DMS79 treated with DMSO at 0.1 percent for 48 hours (cell line): Measurements from ENCODE around the gene LRRC55.

ENCODE experiments used
- DNase-seq: peaks from one replicate; lab custom pipeline; 2025; lab: John Stamatoyannopoulos, UW

The LRRC55 gene

GRCh38 chr11:57181678-57182305 lies at the start of gene LRRC55:
Gene LRRC55, plus strand, starts transcription at chr11:57181953. Its CDS starts 70 bp downstream, at chr11:57182023.
- DNase-seq, result no peak

GRCh38 chr11:57133366-57134038 lies 48.3 kb upstream of the LRRC55 start:
- no peak for DNase-seq

- DNase-seq, result no peak
These were observed 47.5 kb upstream of the LRRC55 start for GRCh38 chr11:57134284-57134683.

GRCh38 chr11:57135020-57135751 lies 46.6 kb upstream of the LRRC55 start:
- DNase-seq, result no peak

GRCh38 chr11:57140568-57140967 lies 41.2 kb upstream of the LRRC55 start:
- DNase-seq, result no peak

GRCh38 chr11:57143459-57143858 lies 38.3 kb upstream of the LRRC55 start:
- DNase-seq, result no peak

- no peak for DNase-seq
These were observed 37.7 kb upstream of the LRRC55 start for GRCh38 chr11:57144075-57144474.

GRCh38 chr11:57144531-57145320 lies 37.0 kb upstream of the LRRC55 start:
- DNase-seq, result no peak

GRCh38 chr11:57146301-57146700 lies 35.5 kb upstream of the LRRC55 start:
- no peak for DNase-seq

GRCh38 chr11:57148621-57149020 lies 33.1 kb upstream of the LRRC55 start:
- no peak for DNase-seq

GRCh38 chr11:57150454-57150917 lies 31.3 kb upstream of the LRRC55 start:
- DNase-seq, result no peak

GRCh38 chr11:57152134-57152533 lies 29.6 kb upstream of the LRRC55 start:
- no peak for DNase-seq

GRCh38 chr11:57153448-57153847 lies 28.3 kb upstream of the LRRC55 start:
- DNase-seq, result no peak

- DNase-seq, result no peak
These were observed 27.0 kb upstream of the LRRC55 start for GRCh38 chr11:57154739-57155138.

GRCh38 chr11:57155400-57155799 lies 26.4 kb upstream of the LRRC55 start:
- DNase-seq, result no peak

- no peak for DNase-seq
These were observed 25.7 kb upstream of the LRRC55 start for GRCh38 chr11:57155838-57156607.

- no peak for DNase-seq
These were observed 24.8 kb upstream of the LRRC55 start for GRCh38 chr11:57156928-57157327.

- no peak for DNase-seq
These were observed 24.1 kb upstream of the LRRC55 start for GRCh38 chr11:57157624-57158023.

- DNase-seq, result no peak
These were observed 23.6 kb upstream of the LRRC55 start for GRCh38 chr11:57158180-57158579.

- DNase-seq, result no peak
These were observed 23.2 kb upstream of the LRRC55 start for GRCh38 chr11:57158599-57158998.

GRCh38 chr11:57160665-57161064 lies 21.1 kb upstream of the LRRC55 start:
- DNase-seq, result no peak
